Activated T-cell treated with anti-CD3 and anti-CD28 coated beads, Interleukin-2, amount 50 U/mL, for 72 hours (primary cell): ENCODE measurements around the gene ZNF865. TPM values are rescaled to one million over a fixed set of nuclear protein-coding genes. Genes with fewer than 3 reads are reported as not detected.
A peak's percentile ranks its signal among the peaks of the same experiment; 100 is the strongest.
"Not testable (repeated sequence)": the region's sequence is repeated elsewhere in the genome, so short reads cannot be mapped to it uniquely, and the experiment has no call there.

Experiments
- ATAC-seq, 2 donors: fragments of 150-1000 bp; cut with Tn5 transposase; replicated peaks in 1 of 2; 2 replicates each; pipeline ENCODE4 v1.10.0; 2021; ENCODE audit warnings: moderate library complexity in 2 of 2, mild to moderate bottlenecking in 1 of 2
- DNase-seq, 2 donors: peaks; one replicate each; pipeline ENCODE4 v3.0.0; 2021 to 2022; ENCODE audit warnings: mixed read lengths in 1 of 2
- H3K27ac Mint-ChIP-seq: one replicate; pipeline ENCODE4 v1.8.0; 2022; ENCODE audit warnings: mild to moderate bottlenecking, moderate library complexity, mixed read lengths
- H3K27me3 Mint-ChIP-seq: one replicate; pipeline ENCODE4 v1.8.0; 2022; ENCODE audit warnings: low read depth, mixed read lengths
- H3K36me3 Mint-ChIP-seq, 2 donors: one replicate each; pipeline ENCODE4 v1.8.0; 2022; ENCODE audit warnings: mixed read lengths in 2 of 2, mild to moderate bottlenecking in 1 of 2; ENCODE audit not compliant: insufficient read depth in 2 of 2
- H3K4me1 Mint-ChIP-seq: one replicate; pipeline ENCODE4 v1.8.0; 2022; ENCODE audit warnings: low read depth, mixed read lengths
- H3K4me3 Mint-ChIP-seq, 2 donors: one replicate each; pipeline ENCODE4 v1.8.0; 2022; ENCODE audit warnings: mild to moderate bottlenecking in 2 of 2, mixed read lengths in 2 of 2, moderate library complexity in 2 of 2
- H3K9me3 Mint-ChIP-seq, 2 donors: one replicate each; pipeline ENCODE4 v1.8.0; 2022; ENCODE audit warnings: mixed read lengths in 2 of 2
- total RNA-seq, 2 donors: library from RNA; stranded (reverse); gene quantifications; one replicate each; pipeline ENCODE4 v1.2.3, GENCODE V29; 2022

ZNF865 gene
- total RNA-seq: 10 to 100 TPM; 12.9 to 13.2 TPM

DNA sequence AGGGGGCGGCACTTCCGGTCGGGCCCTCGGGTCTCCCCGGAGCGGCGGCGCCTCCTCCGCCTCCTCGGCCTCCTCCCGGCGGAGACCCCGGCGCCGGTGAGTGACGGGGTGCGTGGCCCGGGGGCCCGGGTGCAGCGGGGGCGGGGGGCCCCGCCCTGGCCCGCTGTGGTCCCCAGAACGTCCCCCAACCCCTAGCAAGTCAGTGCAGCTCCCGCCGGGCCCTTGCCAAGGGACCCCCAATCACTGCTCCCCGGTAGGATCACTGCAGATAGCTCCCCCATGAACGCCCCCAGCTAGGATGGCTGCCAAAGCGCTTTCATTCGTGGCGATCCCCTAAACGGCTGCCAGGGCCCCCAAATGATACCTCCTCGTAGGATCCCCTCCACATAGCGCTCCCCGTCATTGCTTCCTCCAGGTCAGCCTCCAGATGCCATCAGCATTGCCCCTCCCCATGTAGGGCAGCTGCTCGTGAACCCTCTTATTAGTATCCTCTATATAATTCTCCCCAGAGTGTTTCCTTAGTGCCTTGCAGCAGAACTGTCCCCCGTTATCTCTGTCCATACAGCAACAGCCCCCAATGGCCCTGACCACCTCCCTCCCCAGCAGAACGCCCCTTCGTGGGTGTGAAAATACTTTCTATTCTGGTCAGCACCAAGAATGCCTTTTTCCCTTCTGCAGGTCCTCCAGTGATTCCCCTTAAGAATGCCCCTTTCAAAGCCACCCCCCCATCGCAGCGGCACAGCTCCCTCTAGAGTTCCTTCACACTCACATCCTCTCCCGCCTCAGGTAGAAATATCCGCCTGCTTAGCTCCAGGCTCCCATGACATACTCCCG, at the start of gene ZNF865:
Gene ZNF865 (plus strand): TSS at position 11 of the 834 bp plus-strand sequence. CDS start 7,972 bp downstream, outside the sequence.
- ATAC-seq: peak; percentile 34 to 48
- Mint-ChIP-seq H3K36me3 (peaks cover 16 to 17% of the 10 kb centered on the region in 2 donors), H3K4me1 (peaks cover 51% of the 10 kb centered on the region)

DNA sequence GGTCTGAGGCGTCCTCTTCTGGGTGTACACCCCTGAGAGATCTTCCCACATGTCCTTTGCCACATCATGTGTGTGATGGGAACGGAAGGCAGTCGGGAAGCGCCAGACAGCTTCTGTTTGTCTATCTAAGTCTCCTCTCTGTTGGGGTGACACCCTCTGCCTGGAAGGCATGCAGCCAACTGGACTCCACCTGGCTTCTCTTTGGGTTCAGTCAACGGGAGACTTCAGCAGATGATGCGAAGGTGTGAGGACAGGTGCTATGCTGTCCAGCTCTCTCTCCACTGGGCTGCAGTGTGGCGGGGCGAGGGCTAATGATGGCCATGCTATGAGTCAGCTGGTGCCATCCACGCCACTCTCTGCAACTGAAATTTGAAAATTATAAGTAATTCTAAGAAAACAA, 45.8 kb upstream of the ZNF865 start:
- Mint-ChIP-seq H3K27me3 (peaks cover 7% of the 10 kb centered on the region), H3K9me3 (no peaks in the 10 kb centered on the region), H3K27ac (no peak overlapping the region), H3K36me3 (no peaks in the 10 kb centered on the region), H3K4me3 (no peak overlapping the region), H3K4me1 (no peaks in the 10 kb centered on the region)
- DNase-seq (no peak), ATAC-seq (no peak)

More for the DNA sequence above, at the start of gene ZNF865:
- Mint-ChIP-seq H3K27me3 (no peaks in the 10 kb centered on the region), H3K4me3 (peak within 1 kb of the TSS; percentile 96), H3K9me3 (no peaks in the 10 kb centered on the region), H3K27ac (peak within 1 kb of the TSS; percentile 92)
- peak; percentile 77 to 81 for DNase-seq

DNA sequence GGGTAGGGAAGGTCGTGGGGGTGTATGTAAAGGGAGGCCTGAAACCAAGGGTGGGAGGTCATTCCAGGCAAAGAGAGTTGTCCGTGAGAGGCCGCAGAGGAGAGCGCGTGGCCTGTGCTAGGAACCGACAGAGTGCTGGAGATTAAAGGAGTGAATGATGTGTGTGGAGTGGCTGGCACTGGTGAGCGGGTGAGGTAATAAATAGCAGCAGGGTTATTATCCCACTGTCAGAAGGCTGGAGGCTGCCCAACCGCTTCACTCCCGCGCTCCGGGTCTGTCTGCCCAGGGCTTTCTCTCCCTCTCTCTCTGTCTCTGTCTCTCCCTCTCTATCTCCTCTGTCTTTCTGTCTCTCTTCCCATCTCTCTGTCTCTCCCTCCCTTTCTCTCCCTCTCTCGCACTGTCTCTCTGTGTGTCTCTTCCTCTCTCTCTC, 42.2 kb upstream of the ZNF865 start:
- ATAC-seq (no peak), DNase-seq (no peak)
- Mint-ChIP-seq H3K27ac (no peak overlapping the region), H3K27me3 (peaks cover 7% of the 10 kb centered on the region), H3K4me1 (no peaks in the 10 kb centered on the region), H3K4me3 (no peak overlapping the region), H3K9me3 (no peaks in the 10 kb centered on the region), H3K36me3 (no peaks in the 10 kb centered on the region)

DNA sequence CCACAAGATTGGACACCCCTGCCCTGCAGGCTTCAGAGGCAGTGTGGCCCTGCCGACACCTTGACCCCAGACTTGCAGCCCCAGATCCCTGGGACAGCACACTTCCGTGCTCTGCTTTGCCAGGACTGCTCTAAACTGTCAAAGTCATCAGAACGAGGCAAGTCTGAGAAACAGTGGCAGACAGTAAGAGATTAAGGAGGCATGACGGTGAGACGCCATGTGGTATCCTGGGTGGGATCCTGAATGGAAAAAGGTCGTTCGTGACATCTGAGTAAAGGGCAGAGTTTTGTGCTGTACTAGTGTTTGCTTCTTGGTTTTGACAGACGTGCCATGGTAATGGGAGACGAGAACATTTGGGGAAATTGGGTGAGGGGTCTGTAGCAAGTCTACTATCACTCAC, 38.6 kb upstream of the ZNF865 start:
- no peaks in the 10 kb centered on the region for H3K27me3 Mint-ChIP-seq
- no peaks in the 10 kb centered on the region for H3K36me3 Mint-ChIP-seq
- no peak overlapping the region for H3K27ac Mint-ChIP-seq
- DNase-seq: no peak
- no peak for ATAC-seq
- no peak overlapping the region for H3K4me3 Mint-ChIP-seq
- no peaks in the 10 kb centered on the region for H3K9me3 Mint-ChIP-seq
- no peaks in the 10 kb centered on the region for H3K4me1 Mint-ChIP-seq

DNA sequence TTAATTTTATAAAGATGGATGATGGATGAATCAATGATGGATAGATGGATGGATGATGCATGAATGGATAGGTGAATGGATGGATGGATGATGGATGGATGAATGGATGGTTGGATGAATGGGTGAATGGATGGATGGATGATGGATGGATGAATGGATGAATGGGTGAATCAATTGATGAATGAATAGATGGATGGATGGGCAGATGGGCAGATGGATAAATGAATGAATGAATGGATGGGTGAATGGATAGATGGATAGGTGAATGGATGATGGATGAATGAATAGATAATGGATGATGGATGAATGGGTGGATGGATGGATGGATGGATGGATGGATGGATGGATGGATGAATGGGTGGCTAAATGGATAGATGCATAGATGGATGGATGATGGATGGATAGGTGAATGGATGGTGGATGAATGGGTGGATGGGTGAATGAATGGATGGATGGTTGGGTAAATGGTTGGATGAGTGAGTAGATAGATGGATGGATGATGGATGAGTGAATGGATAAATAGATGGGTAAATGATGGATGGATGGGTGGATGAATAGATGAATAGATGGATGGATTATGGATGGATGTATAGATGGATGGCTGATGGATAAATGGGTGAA, 37.6 kb upstream of the ZNF865 start:
- no peaks in the 10 kb centered on the region for H3K36me3 Mint-ChIP-seq
- DNase-seq (no peak), ATAC-seq (no peak)
- H3K27me3 Mint-ChIP-seq: no peaks in the 10 kb centered on the region
- no peaks in the 10 kb centered on the region for H3K4me1 Mint-ChIP-seq
- H3K9me3 Mint-ChIP-seq: no peaks in the 10 kb centered on the region
- H3K4me3 Mint-ChIP-seq: no peak overlapping the region
- no peak overlapping the region for H3K27ac Mint-ChIP-seq

DNA sequence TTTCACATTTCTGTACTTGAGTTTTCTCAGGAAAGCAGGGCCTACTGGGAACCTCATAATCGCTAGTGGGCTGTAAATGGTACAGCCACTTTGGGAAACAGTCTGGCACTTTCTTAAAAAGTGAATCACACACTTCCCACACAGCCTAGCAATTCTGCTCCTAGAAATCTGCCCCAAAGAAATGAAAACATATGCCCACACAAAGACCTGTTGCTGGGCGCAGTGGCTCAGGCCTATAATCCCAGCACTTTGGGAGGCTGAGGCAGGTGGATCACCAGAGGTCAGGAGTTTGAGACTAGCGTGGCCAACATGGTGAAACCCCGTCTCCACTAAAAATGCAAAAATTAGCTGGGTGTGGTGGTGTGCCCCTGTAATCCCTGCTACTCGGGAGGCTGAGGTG, 36.0 kb upstream of the ZNF865 start:
- not testable (repeated sequence) for H3K27ac Mint-ChIP-seq

DNA sequence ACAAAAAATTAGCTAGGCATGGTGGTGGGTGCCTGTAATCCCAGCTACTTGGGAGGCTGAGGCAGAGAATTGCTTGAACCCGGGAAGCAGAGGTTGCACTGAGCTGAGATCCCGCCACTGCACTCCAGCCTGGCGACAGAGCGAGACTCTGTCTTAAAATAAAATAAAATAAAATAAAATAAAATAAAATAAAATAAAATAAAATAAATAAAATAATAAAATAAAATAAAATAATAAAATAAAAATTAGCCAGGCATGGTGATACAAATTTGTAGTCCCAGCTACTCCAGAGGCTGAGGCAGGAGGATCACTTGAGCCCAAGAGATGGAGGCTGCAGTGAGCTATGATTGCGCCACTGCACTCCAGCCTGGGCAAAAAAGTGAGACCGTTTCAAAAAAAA, 31.5 kb upstream of the ZNF865 start:
- not testable (repeated sequence) for ATAC-seq, H3K27ac Mint-ChIP-seq, H3K4me3 Mint-ChIP-seq, H3K4me1 Mint-ChIP-seq, H3K27me3 Mint-ChIP-seq, H3K9me3 Mint-ChIP-seq, H3K36me3 Mint-ChIP-seq, DNase-seq

More for the DNA sequence above, 36.0 kb upstream of the ZNF865 start:
- not testable (repeated sequence) for ATAC-seq, H3K27me3 Mint-ChIP-seq, H3K4me3 Mint-ChIP-seq, H3K9me3 Mint-ChIP-seq, H3K36me3 Mint-ChIP-seq, DNase-seq, H3K4me1 Mint-ChIP-seq

DNA sequence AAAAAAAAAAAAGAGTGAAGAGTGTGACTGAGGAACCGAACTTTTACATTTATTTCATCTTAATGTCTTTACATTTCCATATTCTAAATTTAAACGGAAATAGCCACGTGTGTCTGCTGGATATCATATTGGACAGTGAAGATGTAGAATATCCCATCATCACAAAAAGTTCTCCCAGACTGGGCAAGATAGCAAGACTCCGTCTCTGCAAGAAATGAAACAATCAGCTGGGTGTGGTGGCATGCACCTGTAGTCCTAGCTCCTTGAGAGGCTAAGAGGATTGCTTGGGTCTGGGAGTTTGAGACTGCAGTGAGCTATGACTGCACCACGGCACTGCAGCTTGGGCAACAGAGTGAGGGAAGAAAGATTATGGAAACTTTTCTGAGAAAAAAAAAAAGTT, 28.7 kb upstream of the ZNF865 start:
- Mint-ChIP-seq H3K4me3 (peak overlapping the region; percentile 9 to 18), H3K27me3 (no peaks in the 10 kb centered on the region), H3K36me3 (peaks cover 6 to 9% of the 10 kb centered on the region in 2 donors), H3K9me3 (no peaks in the 10 kb centered on the region), H3K4me1 (peaks cover 17% of the 10 kb centered on the region), H3K27ac (no peak overlapping the region)
- no peak for DNase-seq
- ATAC-seq: no peak

DNA sequence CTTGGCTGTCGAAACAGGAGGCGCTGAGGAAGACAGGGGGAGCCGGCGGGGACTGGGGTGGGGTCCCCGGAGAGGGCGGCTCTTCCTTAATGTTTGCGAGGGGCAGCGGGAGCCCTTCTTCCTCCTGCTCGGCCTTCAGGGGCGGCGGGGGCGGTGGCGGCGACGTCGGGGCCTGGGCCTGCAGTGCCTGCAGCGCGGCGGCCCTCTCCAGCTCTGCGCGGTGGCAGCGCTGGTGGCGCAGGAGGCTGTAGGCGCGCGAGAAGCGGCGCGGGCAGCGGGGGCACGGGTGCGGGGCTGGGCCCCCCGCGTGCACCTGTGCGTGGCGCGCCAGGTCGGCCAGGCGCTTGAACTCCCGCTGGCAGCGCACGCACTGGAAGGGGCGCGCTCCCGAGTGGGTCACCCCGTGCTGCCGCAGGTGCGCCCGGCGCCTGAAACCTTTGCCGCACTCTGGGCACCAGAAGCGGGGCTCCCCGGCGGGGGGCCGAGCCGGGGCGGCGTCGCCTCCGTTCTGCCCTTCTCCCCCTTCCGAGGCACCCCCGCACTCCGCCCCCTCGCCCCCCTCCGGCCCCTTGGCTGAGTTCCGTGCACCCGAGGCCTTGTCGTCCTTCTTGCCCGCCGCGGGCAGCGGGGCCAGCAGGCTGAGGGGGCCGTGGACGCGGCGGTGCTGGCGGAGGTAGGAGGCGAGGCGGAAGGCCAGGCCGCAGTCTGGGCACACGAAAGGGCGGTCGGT, 27.3 kb upstream of the ZNF865 start:
- no peak for DNase-seq
- H3K4me1 Mint-ChIP-seq: peaks cover 20% of the 10 kb centered on the region
- H3K36me3 Mint-ChIP-seq: peaks cover 6 to 9% of the 10 kb centered on the region in 2 donors
- H3K9me3 Mint-ChIP-seq: no peaks in the 10 kb centered on the region
- no peak for ATAC-seq
- H3K27ac Mint-ChIP-seq: no peak overlapping the region
- no peak overlapping the region for H3K4me3 Mint-ChIP-seq
- H3K27me3 Mint-ChIP-seq: no peaks in the 10 kb centered on the region

DNA sequence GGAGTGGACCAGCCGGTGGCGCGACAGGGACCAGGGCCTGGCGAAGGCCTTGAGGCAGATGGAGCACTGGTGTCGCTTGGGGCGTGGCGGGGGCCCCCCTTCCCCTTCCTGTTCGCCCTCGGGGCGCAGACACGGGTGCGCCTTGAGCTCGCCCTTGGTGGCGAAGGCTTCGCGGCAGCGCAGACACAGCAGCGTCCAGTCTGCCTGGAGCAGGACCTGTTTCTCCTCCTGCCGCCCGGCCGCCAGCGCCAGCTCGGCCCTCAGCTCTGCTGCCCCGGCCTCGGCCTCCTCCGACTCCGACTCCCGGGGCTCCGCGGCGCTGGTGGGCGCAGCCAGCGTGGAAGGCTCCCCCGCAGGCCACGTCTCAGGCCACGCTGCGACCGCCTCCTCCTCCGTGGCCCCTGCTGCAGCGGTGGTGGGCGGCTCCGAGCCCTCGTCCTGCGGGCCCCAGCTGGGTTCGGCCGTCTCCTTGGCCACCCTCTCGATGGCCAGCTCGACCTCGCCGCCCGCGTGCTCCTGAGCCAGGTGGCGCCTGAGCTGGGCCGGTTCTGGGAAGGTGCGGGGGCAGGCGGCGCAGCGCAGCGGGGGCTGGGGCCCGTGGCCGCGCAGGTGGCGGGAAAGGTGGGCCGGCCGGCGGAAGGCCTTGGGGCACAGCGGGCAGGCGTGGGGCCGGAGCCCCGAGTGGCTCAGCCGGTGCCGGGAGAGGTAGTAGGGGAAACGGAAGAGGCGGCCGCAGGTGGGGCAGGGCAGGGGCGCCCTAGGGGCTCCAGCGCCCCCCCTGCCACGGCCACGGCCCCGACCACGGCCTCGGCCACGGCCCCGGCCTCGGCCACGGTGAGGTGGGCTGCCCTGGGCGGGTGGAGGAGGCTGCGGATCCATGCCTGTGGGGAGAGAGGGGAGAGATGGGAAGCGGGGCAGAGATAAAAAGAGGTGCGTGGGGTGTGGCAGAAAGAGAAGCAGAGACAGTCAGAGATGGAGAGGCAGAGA, 26.4 kb upstream of the ZNF865 start:
- ATAC-seq: no peak
- Mint-ChIP-seq H3K27ac (peak overlapping the region; percentile 79), H3K4me3 (peak overlapping the region; percentile 84 to 93), H3K9me3 (no peaks in the 10 kb centered on the region), H3K4me1 (peaks cover 20% of the 10 kb centered on the region), H3K36me3 (peaks cover 6 to 9% of the 10 kb centered on the region in 2 donors), H3K27me3 (no peaks in the 10 kb centered on the region)
- no peak for DNase-seq

DNA sequence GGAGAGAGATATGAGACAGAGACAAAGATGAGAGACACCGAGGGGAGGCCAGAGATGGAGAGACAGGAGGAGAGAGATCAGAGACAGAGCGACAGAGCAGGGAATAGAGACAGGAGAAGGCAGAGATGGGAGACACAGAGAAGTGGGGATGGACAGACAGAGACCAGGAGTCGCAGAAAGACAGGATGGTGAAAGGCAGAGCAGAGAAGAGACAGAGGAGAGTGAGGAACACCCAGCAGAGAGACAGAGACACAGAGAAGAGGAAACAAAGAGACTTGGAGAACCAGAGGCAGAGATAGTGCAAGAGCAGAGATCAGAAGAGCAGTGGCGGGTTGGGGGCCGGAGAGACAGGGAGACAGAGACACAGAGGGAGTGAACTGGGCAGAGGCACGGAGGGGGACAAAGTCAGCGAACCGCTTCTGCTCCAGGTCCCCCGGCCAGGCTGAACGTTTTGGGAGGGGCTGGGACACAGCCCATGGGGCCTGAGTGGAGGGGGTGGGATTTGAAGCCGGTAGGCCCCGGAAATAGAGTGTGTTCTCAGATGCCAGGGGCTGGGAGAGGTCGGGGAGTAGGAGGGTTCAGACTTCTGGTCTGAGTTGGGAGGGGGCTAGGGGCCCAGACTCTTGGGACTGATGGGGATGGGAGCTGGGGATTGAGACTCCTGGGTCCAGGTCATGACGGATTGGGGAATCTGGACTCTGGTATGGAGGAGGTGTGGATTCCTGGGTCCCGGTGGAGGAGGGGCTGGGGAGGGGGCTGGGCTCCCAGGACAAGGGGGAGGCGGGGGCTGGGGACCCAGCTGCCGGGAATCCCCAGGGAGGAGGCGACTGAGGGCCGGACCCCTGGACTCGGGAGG, 25.5 kb upstream of the ZNF865 start:
- Mint-ChIP-seq H3K36me3 (peaks cover 6 to 9% of the 10 kb centered on the region in 2 donors), H3K27me3 (no peaks in the 10 kb centered on the region), H3K27ac (peak overlapping the region; percentile 79), H3K4me1 (peaks cover 21% of the 10 kb centered on the region), H3K9me3 (no peaks in the 10 kb centered on the region), H3K4me3 (peak overlapping the region; percentile 84 to 93)
- ATAC-seq: peak; percentile 28 to 30
- no peak for DNase-seq
